KBM-7 (cell line): ENCODE data around the gene PGGHG.
"Not testable (repeated sequence)": the region's sequence is repeated elsewhere in the genome, so short reads cannot be mapped to it uniquely, and the experiment has no call there.

Source experiments
- DNase-seq: peaks from one replicate; pipeline ENCODE4 v3.0.0-alpha.2; 2015
- in situ Hi-C: fragments of 300-500 bp; cut with MboI; formaldehyde crosslinking; loops from 2 replicates; pipeline ENCODE4 v1.14.3; 2020; ENCODE audit warnings: low sequenced_read_pairs, low pct_unique_long_range_greater_than_20kb, mixed read lengths

Gene PGGHG

GRCh38 chr11:267491-267994 lies 21.4 kb upstream of the PGGHG start:
- in situ Hi-C loops: no loop called here
- DNase-seq: peak; percentile 69

GRCh38 chr11:268716-269145 lies 20.2 kb upstream of the PGGHG start:
- DNase-seq: peak; percentile 84
- in situ Hi-C loops: not testable (repeated sequence)

- in situ Hi-C loops: no loop called here
- peak; percentile 93 for DNase-seq
Measured at GRCh38 chr11:269146-269890, 19.6 kb upstream of the PGGHG start.

GRCh38 chr11:270451-271318 lies 18.2 kb upstream of the PGGHG start:
- in situ Hi-C loops: no loop called here
- DNase-seq: no peak

GRCh38 chr11:271319-271715 lies 17.6 kb upstream of the PGGHG start:
- DNase-seq: no peak
- in situ Hi-C loops: no loop called here

GRCh38 chr11:272195-272930 lies 16.6 kb upstream of the PGGHG start:
- no peak for DNase-seq
- in situ Hi-C loops: no loop called here

- in situ Hi-C loops: no loop called here
- DNase-seq: no peak
Measured at GRCh38 chr11:272931-273198, 16.1 kb upstream of the PGGHG start.

GRCh38 chr11:276219-276618 lies 12.7 kb upstream of the PGGHG start:
- DNase-seq: no peak
- in situ Hi-C loops: no loop called here

- in situ Hi-C loops: no loop called here
Measured at GRCh38 chr11:278001-278951, 10.7 kb upstream of the PGGHG start, which contains the start of gene NLRP6. TSS of gene NLRP6 (plus strand) at chr11:278407. CDS start at chr11:278570, 163 bp downstream.

GRCh38 chr11:279040-279965 lies 9.6 kb upstream of the PGGHG start:
- in situ Hi-C loops: no loop called here
- no peak for DNase-seq

More at GRCh38 chr11:278001-278951, 10.7 kb upstream of the PGGHG start, which contains the start of gene NLRP6:
- no peak for DNase-seq

GRCh38 chr11:279966-280705 lies 8.8 kb upstream of the PGGHG start:
- in situ Hi-C loops: no loop called here
- no peak for DNase-seq

- in situ Hi-C loops: no loop called here
- DNase-seq: peak; percentile 39
Measured at GRCh38 chr11:280706-281485, 8.0 kb upstream of the PGGHG start.

GRCh38 chr11:281486-282161 lies 7.3 kb upstream of the PGGHG start:
- in situ Hi-C loops: no loop called here
- DNase-seq: no peak

- in situ Hi-C loops: no loop called here
Measured at GRCh38 chr11:282171-282570, 6.8 kb upstream of the PGGHG start.

GRCh38 chr11:282630-283360 lies 6.1 kb upstream of the PGGHG start:
- in situ Hi-C loops: no loop called here

More at GRCh38 chr11:282171-282570, 6.8 kb upstream of the PGGHG start:
- no peak for DNase-seq

More at GRCh38 chr11:282630-283360, 6.1 kb upstream of the PGGHG start:
- DNase-seq: no peak
